ENCODE measurements around the gene GIMAP5. TPM values are rescaled to one million over a fixed set of nuclear protein-coding genes. Genes with fewer than 3 reads are reported as not detected.

The GIMAP5 gene
- total and polyA plus RNA-seq, 4 donors = 24.8 to 60.6 (median 37.6) TPM

DNA sequence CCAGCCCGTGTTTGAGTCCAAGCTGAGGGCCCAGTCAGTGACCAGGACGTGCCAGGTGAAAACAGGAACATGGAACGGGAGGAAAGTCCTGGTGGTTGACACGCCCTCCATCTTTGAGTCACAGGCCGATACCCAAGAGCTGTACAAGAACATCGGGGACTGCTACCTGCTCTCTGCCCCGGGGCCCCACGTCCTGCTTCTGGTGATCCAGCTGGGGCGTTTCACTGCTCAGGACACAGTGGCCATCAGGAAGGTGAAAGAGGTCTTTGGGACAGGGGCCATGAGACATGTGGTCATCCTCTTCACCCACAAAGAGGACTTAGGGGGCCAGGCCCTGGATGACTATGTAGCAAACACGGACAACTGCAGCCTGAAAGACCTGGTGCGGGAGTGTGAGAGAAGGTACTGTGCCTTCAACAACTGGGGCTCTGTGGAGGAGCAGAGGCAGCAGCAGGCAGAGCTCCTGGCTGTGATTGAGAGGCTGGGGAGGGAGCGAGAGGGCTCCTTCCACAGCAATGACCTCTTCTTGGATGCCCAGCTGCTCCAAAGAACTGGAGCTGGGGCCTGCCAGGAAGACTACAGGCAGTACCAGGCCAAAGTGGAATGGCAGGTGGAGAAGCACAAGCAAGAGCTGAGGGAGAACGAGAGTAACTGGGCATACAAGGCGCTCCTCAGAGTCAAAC, 5.2 kb downstream of the GIMAP5 start:
- ATAC-seq (ENCODE audit: insufficient read depth, low FRiP score) (no peak), DNase-seq (no peak)
- no peak overlapping the region for H3K4me3 ChIP-seq
- H3K9me3 ChIP-seq (ENCODE audit: control insufficient read depth in 4 of 4, insufficient read depth in 3 of 4, low read length in 3 of 4) = no peaks in the 10 kb centered on the region
- H3K27ac ChIP-seq (ENCODE audit: low read depth in 1 of 2, low read length in 1 of 2) = peak overlapping the region in 1 of 2 donors; percentile 68
- peaks cover 0 to 9% (median 0%) of the 10 kb centered on the region in 5 donors for H3K4me1 ChIP-seq (ENCODE audit: control insufficient read depth in 5 of 5, insufficient read depth in 5 of 5, low read length in 5 of 5)
- peaks cover 0 to 18% (median 0%) of the 10 kb centered on the region in 4 donors for H3K36me3 ChIP-seq (ENCODE audit: control insufficient read depth in 4 of 4, insufficient read depth in 4 of 4, low read length in 4 of 4)
- WGBS, 2 donors = 73 to 88% methylated on average over 14 of the region's 14 CpGs
- no peak overlapping the region for H3K9ac ChIP-seq (ENCODE audit: insufficient read depth in 1 of 2, low read length in 2 of 2)
- TF ChIP-seq, protein P1, sequence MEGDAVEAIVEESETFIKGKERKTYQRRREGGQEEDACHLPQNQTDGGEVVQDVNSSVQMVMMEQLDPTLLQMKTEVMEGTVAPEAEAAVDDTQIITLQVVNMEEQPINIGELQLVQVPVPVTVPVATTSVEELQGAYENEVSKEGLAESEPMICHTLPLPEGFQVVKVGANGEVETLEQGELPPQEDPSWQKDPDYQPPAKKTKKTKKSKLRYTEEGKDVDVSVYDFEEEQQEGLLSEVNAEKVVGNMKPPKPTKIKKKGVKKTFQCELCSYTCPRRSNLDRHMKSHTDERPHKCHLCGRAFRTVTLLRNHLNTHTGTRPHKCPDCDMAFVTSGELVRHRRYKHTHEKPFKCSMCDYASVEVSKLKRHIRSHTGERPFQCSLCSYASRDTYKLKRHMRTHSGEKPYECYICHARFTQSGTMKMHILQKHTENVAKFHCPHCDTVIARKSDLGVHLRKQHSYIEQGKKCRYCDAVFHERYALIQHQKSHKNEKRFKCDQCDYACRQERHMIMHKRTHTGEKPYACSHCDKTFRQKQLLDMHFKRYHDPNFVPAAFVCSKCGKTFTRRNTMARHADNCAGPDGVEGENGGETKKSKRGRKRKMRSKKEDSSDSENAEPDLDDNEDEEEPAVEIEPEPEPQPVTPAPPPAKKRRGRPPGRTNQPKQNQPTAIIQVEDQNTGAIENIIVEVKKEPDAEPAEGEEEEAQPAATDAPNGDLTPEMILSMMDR (IDR thresholded peaks at IDR 0.05; ENCODE audit: control extremely low read depth, extremely low read depth) = no peak
- H3K27me3 ChIP-seq (ENCODE audit: control insufficient read depth in 3 of 3, insufficient read depth in 3 of 3, low read length in 2 of 3) = peaks cover 0 to 4% (median 0%) of the 10 kb centered on the region in 3 donors

- ATAC-seq (ENCODE audit: insufficient read depth, low FRiP score) (no peak), DNase-seq (no peak)
- H3K36me3 ChIP-seq (ENCODE audit: control insufficient read depth in 4 of 4, insufficient read depth in 4 of 4, low read length in 4 of 4) = peaks cover 0 to 18% (median 0%) of the 10 kb centered on the region in 4 donors
- peaks cover 0 to 9% (median 0%) of the 10 kb centered on the region in 5 donors for H3K4me1 ChIP-seq (ENCODE audit: control insufficient read depth in 5 of 5, insufficient read depth in 5 of 5, low read length in 5 of 5)
- H3K9ac ChIP-seq (ENCODE audit: insufficient read depth in 1 of 2, low read length in 2 of 2) = no peak overlapping the region
- no peak overlapping the region for H3K27ac ChIP-seq (ENCODE audit: low read depth in 1 of 2, low read length in 1 of 2)
- H3K4me3 ChIP-seq = no peak overlapping the region
- TF ChIP-seq, protein P1 (IDR thresholded peaks at IDR 0.05; ENCODE audit: control extremely low read depth, extremely low read depth) = no peak
- H3K27me3 ChIP-seq (ENCODE audit: control insufficient read depth in 3 of 3, insufficient read depth in 3 of 3, low read length in 2 of 3) = no peaks in the 10 kb centered on the region
- no peaks in the 10 kb centered on the region for H3K9me3 ChIP-seq (ENCODE audit: control insufficient read depth in 4 of 4, insufficient read depth in 3 of 4, low read length in 3 of 4)
- 68 to 86% methylated on average over 8 of the region's 8 CpGs for WGBS, 2 donors
Measured at GRCh38 chr7:150744041-150744656, 6.9 kb downstream of the GIMAP5 start.

DNA sequence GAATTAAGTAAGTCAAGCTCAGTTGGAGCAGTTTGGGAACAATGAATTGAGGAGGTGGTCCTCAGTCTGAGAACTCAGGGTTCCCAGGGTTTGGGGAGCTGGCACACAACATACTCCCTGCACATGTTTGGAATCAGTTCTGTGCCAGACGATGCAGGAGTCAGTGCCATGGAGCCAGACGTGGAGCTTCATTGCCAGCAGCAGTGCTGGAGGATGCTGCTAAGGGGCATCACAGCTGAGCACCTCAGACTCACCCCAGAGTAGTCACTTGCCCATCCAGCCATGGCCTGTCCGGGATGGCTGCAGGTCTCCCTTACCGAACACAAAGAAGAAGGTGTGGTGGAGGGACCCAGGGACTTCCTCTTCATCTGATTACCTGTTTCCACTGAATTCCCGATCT, 7.9 kb downstream of the GIMAP5 start:
- H3K27me3 ChIP-seq (ENCODE audit: control insufficient read depth in 3 of 3, insufficient read depth in 3 of 3, low read length in 2 of 3) = no peaks in the 10 kb centered on the region
- ATAC-seq (ENCODE audit: insufficient read depth, low FRiP score) (no peak), DNase-seq (no peak)
- TF ChIP-seq, protein P1 (IDR thresholded peaks at IDR 0.05; ENCODE audit: control extremely low read depth, extremely low read depth) = no peak
- peaks cover 0 to 9% (median 0%) of the 10 kb centered on the region in 5 donors for H3K4me1 ChIP-seq (ENCODE audit: control insufficient read depth in 5 of 5, insufficient read depth in 5 of 5, low read length in 5 of 5)
- H3K4me3 ChIP-seq = no peak overlapping the region
- 70 to 82% methylated on average over 5 of the region's 5 CpGs for WGBS, 2 donors
- peaks cover 0 to 18% (median 0%) of the 10 kb centered on the region in 4 donors for H3K36me3 ChIP-seq (ENCODE audit: control insufficient read depth in 4 of 4, insufficient read depth in 4 of 4, low read length in 4 of 4)
- peak overlapping the region in 1 of 2 donors; percentile 13 for H3K27ac ChIP-seq (ENCODE audit: low read depth in 1 of 2, low read length in 1 of 2)
- no peaks in the 10 kb centered on the region for H3K9me3 ChIP-seq (ENCODE audit: control insufficient read depth in 4 of 4, insufficient read depth in 3 of 4, low read length in 3 of 4)
- H3K9ac ChIP-seq (ENCODE audit: insufficient read depth in 1 of 2, low read length in 2 of 2) = no peak overlapping the region
